SU-DHL-6 (cell line): ENCODE results near the gene RORC.

Experiments used
- EZH2phosphoT487 ChIP-seq: fragments of 200-600 bp; sonication (generic), shearing (Covaris generic); conservative IDR thresholded peaks from 2 replicates; pipeline ENCODE4 v1.6.1; 2018; ENCODE audit warnings: mild to moderate bottlenecking, antibody characterized with exemption, low read length, moderate library complexity, mixed read lengths
- TF ChIP-seq, protein P1 (sequence below): fragments of 200-600 bp; sonication (generic); IDR thresholded peaks from one replicate; pipeline ENCODE4 v1.5.1; 2017; ENCODE audit warnings: antibody characterized with exemption, mild to moderate bottlenecking, low read length, moderate library complexity; ENCODE audit not compliant: insufficient read depth, poor library complexity, severe bottlenecking

DNA sequence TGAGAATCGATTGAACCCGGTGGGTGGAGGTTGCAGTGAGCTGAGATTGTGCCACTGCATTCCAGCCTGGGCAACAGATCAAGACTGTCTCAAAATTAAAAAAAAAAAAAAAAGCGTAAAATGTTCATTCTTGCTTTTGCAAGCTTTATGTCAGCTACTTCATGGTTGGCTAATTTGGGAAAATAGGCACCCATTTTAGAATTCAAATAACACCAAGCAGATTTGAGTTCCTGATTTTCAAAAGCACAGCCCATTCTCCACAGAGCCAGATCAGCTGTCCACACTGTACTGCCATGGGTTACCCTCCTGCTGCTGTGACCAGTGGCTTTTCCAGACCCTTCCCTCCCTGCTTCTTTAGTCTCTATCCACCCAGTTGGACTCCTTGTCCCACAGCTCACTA lies 17.5 kb upstream of the RORC start:
- TF ChIP-seq, protein P1, sequence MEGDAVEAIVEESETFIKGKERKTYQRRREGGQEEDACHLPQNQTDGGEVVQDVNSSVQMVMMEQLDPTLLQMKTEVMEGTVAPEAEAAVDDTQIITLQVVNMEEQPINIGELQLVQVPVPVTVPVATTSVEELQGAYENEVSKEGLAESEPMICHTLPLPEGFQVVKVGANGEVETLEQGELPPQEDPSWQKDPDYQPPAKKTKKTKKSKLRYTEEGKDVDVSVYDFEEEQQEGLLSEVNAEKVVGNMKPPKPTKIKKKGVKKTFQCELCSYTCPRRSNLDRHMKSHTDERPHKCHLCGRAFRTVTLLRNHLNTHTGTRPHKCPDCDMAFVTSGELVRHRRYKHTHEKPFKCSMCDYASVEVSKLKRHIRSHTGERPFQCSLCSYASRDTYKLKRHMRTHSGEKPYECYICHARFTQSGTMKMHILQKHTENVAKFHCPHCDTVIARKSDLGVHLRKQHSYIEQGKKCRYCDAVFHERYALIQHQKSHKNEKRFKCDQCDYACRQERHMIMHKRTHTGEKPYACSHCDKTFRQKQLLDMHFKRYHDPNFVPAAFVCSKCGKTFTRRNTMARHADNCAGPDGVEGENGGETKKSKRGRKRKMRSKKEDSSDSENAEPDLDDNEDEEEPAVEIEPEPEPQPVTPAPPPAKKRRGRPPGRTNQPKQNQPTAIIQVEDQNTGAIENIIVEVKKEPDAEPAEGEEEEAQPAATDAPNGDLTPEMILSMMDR = no peak
- no peak for TF ChIP-seq EZH2phosphoT487
